K562 (cell line): ENCODE measurements around the gene ANKRD49. TPM values are rescaled to one million over a fixed set of nuclear protein-coding genes. Genes with fewer than 3 reads are reported as not detected.

Source experiments
- DDX20 ChIP-seq: fragments of 450-650 bp; IDR thresholded peaks from 2 replicates; pipeline ENCODE4 v1.6.1; 2016; ENCODE audit warnings: missing genetic modification characterization, low read depth, mild to moderate bottlenecking, missing compliant biosample characterization, moderate library complexity
- E2F1 ChIP-seq: sonication (generic); formaldehyde crosslinking; IDR thresholded peaks from 2 replicates; pipeline ENCODE4 v1.8.1; 2023; ENCODE audit warnings: mild to moderate bottlenecking, missing genetic modification reagents, moderate library complexity
- MECOM ChIP-seq: fragments of 250-450 bp; sonication (Bioruptor Pico); IDR thresholded peaks from 2 replicates; pipeline ENCODE4 v1.8.0; 2022; ENCODE audit warnings: inconsistent platforms
- MEIS2 ChIP-seq: fragments of 450-650 bp; IDR thresholded peaks from 2 replicates; pipeline ENCODE4 v1.6.1; 2014; ENCODE audit warnings: mild to moderate bottlenecking; ENCODE audit not compliant: partially characterized antibody
- RBFOX2 ChIP-seq: fragments of 200-400 bp; formaldehyde crosslinking; IDR thresholded peaks from 2 replicates; pipeline ENCODE4 v1.6.1; 2017; ENCODE audit warnings: low read depth, mild to moderate bottlenecking, low read length, moderate library complexity
- ZBTB5 ChIP-seq: fragments of 450-650 bp; IDR thresholded peaks from 2 replicates; pipeline ENCODE4 v1.6.1; 2017; ENCODE audit warnings: antibody characterized with exemption
- polyA plus RNA-seq, 8 experiments: library from polyadenylated mRNA; depleted of rRNA in 4 of 8; stranded (reverse) in 5 of 8; unstranded in 3 of 8; fragments of >200 nt; fragmentation: Nextera tagmentation in 2 of 8; fragmentation: Illumina TruSeq in 1 of 8; extraction: Ambion mirVana in 2 of 8; extraction: Trizol in 1 of 8; gene quantifications; 2 replicates each; pipeline versions ENCODE4 v1.2.1 to v1.2.3, GENCODE V29; 2011 to 2014; ENCODE audit warnings: inconsistent platforms in 1 of 8, missing spikeins in 1 of 8
- total RNA-seq, 7 experiments: library from RNA; depleted of rRNA in 6 of 7; stranded (reverse); fragments of >200 nt in 6 of 7; fragmentation: Illumina TruSeq in 2 of 7; extraction: Trizol in 2 of 7; gene quantifications; 2 replicates each; pipeline versions ENCODE4 v1.2.1 to v1.2.3, GENCODE V29; 2011 to 2021; ENCODE audit warnings: low replicate concordance in 1 of 7

ANKRD49 gene
- total and polyA plus RNA-seq, 9 of the 15 experiments (the other 6 are each of a cell fraction or from before 2014, with no cell fraction given): 13.4 to 43.5 (median 30.6) TPM

DNA sequence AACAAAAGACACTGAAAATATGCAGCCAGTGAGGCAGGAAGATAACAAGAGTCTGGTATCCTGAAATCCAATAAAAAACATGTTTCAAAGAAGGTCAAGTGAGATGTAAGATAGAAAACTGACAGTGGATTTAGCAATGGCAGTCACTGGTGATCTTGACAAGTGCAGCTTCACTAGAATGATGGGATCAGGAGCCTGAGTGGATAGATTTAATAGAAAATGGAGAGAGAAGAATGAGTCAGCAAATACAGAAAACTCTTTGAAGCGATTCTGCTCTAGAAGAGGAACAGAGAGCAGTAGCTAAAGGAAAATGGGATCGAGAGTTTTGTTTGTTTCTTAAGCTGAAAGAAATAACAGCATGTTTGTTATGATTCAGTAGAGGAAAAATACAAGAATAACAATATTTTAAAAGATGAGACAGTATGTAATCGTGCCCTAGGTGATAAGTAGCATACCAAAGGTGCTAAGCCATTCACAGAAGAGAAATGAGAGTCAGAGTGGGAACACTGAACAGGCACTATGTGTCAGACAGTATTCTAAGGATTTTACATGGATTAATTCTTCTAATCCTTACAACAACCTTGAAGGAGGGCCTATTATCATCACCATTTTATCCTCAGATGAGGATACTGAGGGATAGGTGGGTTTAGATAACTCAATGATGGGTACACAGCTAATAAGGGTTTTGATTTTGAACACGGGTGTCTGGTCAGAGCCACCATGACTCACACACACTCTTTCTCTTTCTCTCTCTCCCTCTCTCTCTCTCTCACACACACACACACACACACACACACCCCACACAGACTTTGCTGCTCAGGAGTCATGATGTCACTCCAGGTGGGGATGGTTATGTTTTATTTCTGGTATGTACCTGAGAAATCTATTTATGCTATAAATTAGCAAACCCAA, 36.4 kb upstream of the ANKRD49 start (continued):
- TF ChIP-seq E2F1 (CRISPR knock-in tag) (no peak), MEIS2 (peak; percentile 69), RBFOX2 (no peak), MECOM (CRISPR knock-in tag) (no peak), ZBTB5 (no peak), DDX20 (tag) (no peak)
- TF ChIP-seq, all 486 proteins: peak for 19
